Measurements from ENCODE around the gene ATP2A3. TPM values are rescaled to one million over a fixed set of nuclear protein-coding genes. Genes with fewer than 3 reads are reported as not detected.

The ATP2A3 gene
- total and polyA plus RNA-seq, 2 donors (not counting 1 experiment from before 2014, with no cell fraction given) = 697 to 817 TPM

- peak overlapping the region; percentile 95 for H3K4me2 ChIP-seq (replicated peaks; ENCODE audit: low read depth, low read length, poor library complexity, severe bottlenecking)
- no peak overlapping the region for H3K4me3 ChIP-seq (ENCODE audit: control extremely low read depth in 1 of 5, extremely low read depth in 1 of 5, insufficient read depth in 1 of 5, low read depth in 2 of 5, low read length in 4 of 5)
- H3K9ac ChIP-seq (ENCODE audit: low read length) = no peak overlapping the region
- Mint-ChIP-seq H3K4me1 (peaks cover 66% of the 10 kb centered on the region), H3K27me3 (no peaks in the 10 kb centered on the region), H3K9me3 (ENCODE audit: insufficient read depth) (no peaks in the 10 kb centered on the region), H3K4me3 (peak overlapping the region; percentile 98), H3K27ac (peak overlapping the region; percentile 96)
- peak overlapping the region; percentile 25 to 81 for H3K27ac ChIP-seq (ENCODE audit: low read length in 2 of 2)
- POLR2A ChIA-PET = interaction anchor here (4.7 kb wide), 1 partner anchor 44 kb away, joined by 64 read pairs; the partner anchor contains the start of gene P2RX1
- H3K36me3 ChIP-seq (replicated peaks in 1 of 2; ENCODE audit: control extremely low read depth in 1 of 2, control insufficient read depth in 1 of 2, extremely low read depth in 1 of 2, insufficient read depth in 2 of 2, low read length in 1 of 2) = peaks cover 0 to 67% of the 10 kb centered on the region in 2 experiments
- H3K79me2 ChIP-seq (ENCODE audit: control insufficient read depth, insufficient read depth, low read length) = peaks cover 92% of the 10 kb centered on the region
- CTCF ChIA-PET = interaction anchor here (1.0 to 12.2 kb wide), 3 partner anchors 44 to 96 kb away, joined by 3 to 157 read pairs (median 153); partner anchors contain the start of gene P2RX1
- no peaks in the 10 kb centered on the region for H3K27me3 ChIP-seq (replicated peaks in 1 of 4; ENCODE audit: control extremely low read depth in 1 of 4, control insufficient read depth in 3 of 4, insufficient read depth in 4 of 4, low read length in 3 of 4)
- H3K4me1 ChIP-seq (ENCODE audit: control insufficient read depth in 2 of 2, insufficient read depth in 2 of 2, low read length in 2 of 2) = peaks cover 55 to 82% of the 10 kb centered on the region in 2 donors
- TF ChIP-seq, protein P1, sequence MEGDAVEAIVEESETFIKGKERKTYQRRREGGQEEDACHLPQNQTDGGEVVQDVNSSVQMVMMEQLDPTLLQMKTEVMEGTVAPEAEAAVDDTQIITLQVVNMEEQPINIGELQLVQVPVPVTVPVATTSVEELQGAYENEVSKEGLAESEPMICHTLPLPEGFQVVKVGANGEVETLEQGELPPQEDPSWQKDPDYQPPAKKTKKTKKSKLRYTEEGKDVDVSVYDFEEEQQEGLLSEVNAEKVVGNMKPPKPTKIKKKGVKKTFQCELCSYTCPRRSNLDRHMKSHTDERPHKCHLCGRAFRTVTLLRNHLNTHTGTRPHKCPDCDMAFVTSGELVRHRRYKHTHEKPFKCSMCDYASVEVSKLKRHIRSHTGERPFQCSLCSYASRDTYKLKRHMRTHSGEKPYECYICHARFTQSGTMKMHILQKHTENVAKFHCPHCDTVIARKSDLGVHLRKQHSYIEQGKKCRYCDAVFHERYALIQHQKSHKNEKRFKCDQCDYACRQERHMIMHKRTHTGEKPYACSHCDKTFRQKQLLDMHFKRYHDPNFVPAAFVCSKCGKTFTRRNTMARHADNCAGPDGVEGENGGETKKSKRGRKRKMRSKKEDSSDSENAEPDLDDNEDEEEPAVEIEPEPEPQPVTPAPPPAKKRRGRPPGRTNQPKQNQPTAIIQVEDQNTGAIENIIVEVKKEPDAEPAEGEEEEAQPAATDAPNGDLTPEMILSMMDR (IDR thresholded peaks at IDR 0.05) = no peak
- no peak for TF ChIP-seq EZH2 (IDR thresholded peaks at IDR 0.05; ENCODE audit: borderline replicate concordance, insufficient read depth, low read depth, low read length, poor library complexity, severe bottlenecking)
- no peak for DNase-seq
- no peak for ATAC-seq (ENCODE audit: low read depth)
- WGBS (ENCODE audit: insufficient coverage) = 56% methylated on average over 5 of the region's 15 CpGs
- H4K20me1 ChIP-seq (ENCODE audit: control insufficient read depth, insufficient read depth, low read length, poor library complexity, severe bottlenecking) = peaks cover 88% of the 10 kb centered on the region
- no peak overlapping the region for H2AFZ ChIP-seq (ENCODE audit: insufficient read depth, low read depth, low read length, poor library complexity, severe bottlenecking)
- intact Hi-C loops (cut with micrococcal nuclease) = no loop called here
- H3K9me3 ChIP-seq (ENCODE audit: control extremely low read depth in 1 of 3, control insufficient read depth in 2 of 3, insufficient read depth in 1 of 3, low read length in 2 of 3) = no peaks in the 10 kb centered on the region
These were observed 4.8 kb downstream of the ATP2A3 start for GRCh38 chr17:3959295-3959899.
